Choroid plexus epithelial cell (primary cell): ENCODE data around the gene SLC12A6.
A peak's percentile ranks its signal among the peaks of the same experiment; 100 is the strongest.
"Not testable (repeated sequence)": the region's sequence is repeated elsewhere in the genome, so short reads cannot be mapped to it uniquely, and the experiment has no call there.

Source experiments
- DNase-seq: peaks from one replicate; pipeline ENCODE4 v3.0.0-alpha.2; 2010; ENCODE audit warnings: low read depth
- H3K4me3 ChIP-seq: 2 replicates; pipeline ENCODE4 v1.5.1; 2011; ENCODE audit warnings: low read depth, mild to moderate bottlenecking, control low read depth, low read length, moderate library complexity
- CTCF ChIP-seq: conservative IDR thresholded peaks from 2 replicates; pipeline ENCODE4 v1.5.1; 2011; ENCODE audit warnings: low read depth, mild to moderate bottlenecking, control low read depth, inconsistent platforms, low read length, moderate library complexity

SLC12A6 gene

GRCh38 chr15:34206011-34206410 lies 131.6 kb downstream of the SLC12A6 start:
- TF ChIP-seq CTCF, result no peak
- H3K4me3 ChIP-seq, result no peak overlapping the region
- DNase-seq, result peak; percentile 31

- TF ChIP-seq CTCF, result no peak
- no peak for DNase-seq
- H3K4me3 ChIP-seq, result no peak overlapping the region
Observed at GRCh38 chr15:34203936-34204335, 133.6 kb downstream of the SLC12A6 start.

GRCh38 chr15:34203305-34203704 lies 134.3 kb downstream of the SLC12A6 start:
- DNase-seq, result no peak
- H3K4me3 ChIP-seq, result no peak overlapping the region
- TF ChIP-seq CTCF, result no peak

GRCh38 chr15:34193272-34193671 lies 144.3 kb downstream of the SLC12A6 start:
- peak; percentile 12 for TF ChIP-seq CTCF
- not testable (repeated sequence) for DNase-seq

GRCh38 chr15:34188711-34189110 lies 148.9 kb downstream of the SLC12A6 start:
- peak; percentile 3 for DNase-seq
- no peak for TF ChIP-seq CTCF

More at GRCh38 chr15:34193272-34193671, 144.3 kb downstream of the SLC12A6 start:
- not testable (repeated sequence) for H3K4me3 ChIP-seq

GRCh38 chr15:34185666-34186065 lies 151.9 kb downstream of the SLC12A6 start:
- no peak for TF ChIP-seq CTCF
- DNase-seq, result no peak
- no peak overlapping the region for H3K4me3 ChIP-seq

More at GRCh38 chr15:34188711-34189110, 148.9 kb downstream of the SLC12A6 start:
- H3K4me3 ChIP-seq, result no peak overlapping the region

GRCh38 chr15:34182942-34183341 lies 154.6 kb downstream of the SLC12A6 start:
- no peak overlapping the region for H3K4me3 ChIP-seq
- no peak for DNase-seq
- TF ChIP-seq CTCF, result no peak
